Activated CD4-positive, alpha-beta T cell treated with anti-CD3 and anti-CD28 coated beads for 48 hours (primary cell): ENCODE measurements around the gene BIN2.
"Not testable (repeated sequence)": the region's sequence is repeated elsewhere in the genome, so short reads cannot be mapped to it uniquely, and the experiment has no call there.

Experiments used
- DNase-seq: peaks from one replicate; pipeline ENCODE4 v3.0.0-alpha.2; 2020

BIN2 gene

DNA sequence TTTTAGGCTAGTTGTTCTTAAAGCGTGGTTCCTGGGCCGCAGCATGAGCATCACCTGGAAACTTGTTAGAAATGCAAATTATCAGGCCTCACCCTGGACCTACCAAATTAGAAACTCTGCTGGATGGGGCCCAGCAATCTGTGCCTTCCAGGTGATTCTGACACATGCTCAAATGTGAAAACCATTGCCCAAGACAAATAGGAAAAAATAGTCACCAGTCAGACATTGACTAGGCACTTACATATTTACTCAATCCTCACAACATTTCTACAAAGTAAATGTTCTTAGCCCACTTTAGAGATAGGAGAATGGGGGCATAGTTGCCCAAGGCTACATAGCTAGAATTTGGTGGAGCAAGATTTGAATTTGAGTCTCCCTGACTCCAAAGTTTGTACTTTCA, 19.2 kb upstream of the BIN2 start:
- DNase-seq = no peak

DNA sequence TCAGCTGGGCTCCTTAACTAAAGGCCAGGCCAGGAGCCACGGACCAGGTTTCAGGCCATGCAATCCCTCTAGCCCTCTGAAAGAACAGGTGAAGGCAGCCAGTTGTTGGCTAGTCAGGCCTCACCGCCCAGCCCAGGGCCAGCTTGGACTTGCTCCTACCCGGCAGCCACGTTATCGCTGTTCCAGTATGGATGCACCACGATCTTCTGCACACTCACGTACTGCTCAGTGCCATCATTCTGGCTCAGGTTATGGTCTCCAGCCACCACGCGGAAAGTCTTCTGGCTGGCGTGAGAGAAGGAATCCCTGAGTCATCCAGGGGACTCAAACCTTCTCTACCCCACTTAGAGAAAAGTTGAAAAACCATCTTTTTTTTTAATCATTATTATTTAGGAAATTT, 18.4 kb upstream of the BIN2 start:
- DNase-seq = no peak

DNA sequence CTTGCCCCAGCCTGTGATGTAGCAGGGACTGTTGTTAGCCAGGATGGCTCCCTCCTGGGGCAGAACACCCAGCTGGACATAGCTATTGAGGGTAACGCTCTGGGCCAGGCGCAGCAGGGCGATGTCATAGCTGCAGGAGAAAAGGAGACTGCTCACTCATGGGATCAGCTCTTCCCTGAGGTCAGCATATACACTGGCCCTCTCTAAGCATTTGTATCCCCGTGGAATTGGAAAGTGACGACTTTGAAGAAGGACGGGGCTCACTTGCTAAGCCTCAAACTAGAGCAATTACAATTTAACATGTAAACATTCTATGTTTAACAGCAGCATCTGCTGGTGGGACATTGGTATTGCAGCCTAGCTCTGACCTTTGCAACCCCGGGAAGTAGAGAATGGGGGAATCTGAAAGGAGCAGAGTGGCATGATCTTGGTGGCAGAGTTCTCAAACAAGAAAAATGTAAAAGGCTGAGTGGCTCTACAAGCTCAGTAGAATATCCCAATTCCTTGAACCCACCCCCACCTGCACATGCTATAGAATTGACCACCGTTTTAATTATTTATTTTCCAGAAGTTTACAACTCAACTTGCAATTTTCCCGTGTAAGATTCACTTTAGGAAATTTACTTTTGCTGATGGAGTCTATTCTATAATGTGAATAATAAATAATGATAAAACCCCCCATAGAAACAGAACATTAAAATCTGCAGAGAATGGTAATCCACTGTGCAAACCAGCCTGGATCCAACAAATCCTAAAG, 17.5 kb upstream of the BIN2 start:
- peak; percentile 78 for DNase-seq

DNA sequence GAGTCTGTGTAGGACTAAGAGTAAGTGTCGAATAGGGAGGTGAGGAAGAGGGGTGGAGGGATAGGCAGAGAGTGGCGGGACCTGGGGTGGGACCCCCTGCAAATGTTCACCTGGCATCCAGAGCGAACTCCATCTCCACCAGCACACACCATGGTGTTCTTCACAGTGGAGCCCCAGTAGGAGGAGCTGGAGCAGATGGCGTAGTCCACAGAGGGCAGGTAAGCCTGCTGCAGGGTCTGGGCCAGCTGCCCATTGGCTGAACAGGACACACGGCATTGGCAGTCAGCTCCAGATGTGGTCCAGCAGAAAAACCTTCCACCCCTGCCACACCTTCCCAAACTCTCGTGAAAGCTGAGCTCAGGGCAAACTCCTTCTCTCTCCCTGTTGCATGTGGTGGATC, 15.8 kb upstream of the BIN2 start:
- DNase-seq = no peak

DNA sequence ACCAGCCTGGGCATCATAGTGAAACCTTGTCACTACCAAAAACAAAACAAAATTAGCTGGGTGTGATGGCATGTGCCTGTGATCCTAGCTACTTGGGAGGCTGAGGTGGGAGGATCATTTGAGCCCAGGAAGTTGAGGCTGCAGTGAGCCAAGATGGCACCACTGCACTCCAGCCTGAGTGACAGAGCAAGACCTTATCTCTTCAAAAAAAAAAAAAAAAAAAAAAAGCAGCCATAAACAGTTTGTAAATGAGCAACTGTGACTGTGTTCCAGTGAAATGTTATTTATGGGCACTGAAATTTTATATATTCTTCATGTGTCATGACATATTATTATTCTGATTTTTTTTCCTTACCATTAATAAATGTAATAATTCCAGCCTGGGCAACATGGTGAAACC, 13.4 kb upstream of the BIN2 start:
- not testable (repeated sequence) for DNase-seq

DNA sequence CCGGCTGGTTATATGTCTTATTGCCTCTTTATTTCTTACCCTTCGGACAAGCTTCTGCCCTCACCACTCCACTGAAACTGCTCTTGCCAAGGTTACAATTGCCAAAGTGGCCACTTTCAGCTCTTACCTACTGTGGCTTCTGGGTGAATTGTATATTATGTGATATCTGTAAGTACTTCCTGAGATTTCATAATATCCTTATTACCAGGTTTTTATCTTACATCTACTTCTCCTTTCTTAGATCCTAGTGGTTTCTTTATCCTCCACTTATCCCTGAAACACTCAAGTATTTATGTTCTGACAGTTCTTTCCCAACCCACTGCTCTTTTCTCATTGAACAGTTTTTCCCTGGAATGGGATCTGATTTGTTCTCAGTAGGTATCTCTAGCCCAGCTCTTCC, 12.0 kb upstream of the BIN2 start:
- DNase-seq = no peak

DNA sequence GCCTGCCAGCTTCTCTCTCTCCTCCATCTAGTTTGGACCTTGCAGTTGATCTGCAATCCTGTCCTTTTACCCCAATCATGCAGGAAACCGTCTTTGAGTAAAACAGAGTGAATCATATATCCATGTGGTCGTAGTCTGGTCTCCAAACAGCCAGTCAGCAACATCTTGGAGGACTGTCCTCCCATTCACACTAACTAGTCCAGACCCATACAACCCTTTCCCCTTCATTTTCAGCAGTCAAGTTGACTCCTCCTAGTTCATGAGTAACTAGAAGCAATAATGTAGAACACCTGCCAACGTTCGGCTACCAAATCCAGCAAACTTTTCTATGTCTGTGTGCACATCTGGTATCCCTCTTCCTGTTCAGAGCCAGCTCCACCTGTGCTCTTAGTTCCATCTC, 10.8 kb upstream of the BIN2 start:
- DNase-seq = no peak

DNA sequence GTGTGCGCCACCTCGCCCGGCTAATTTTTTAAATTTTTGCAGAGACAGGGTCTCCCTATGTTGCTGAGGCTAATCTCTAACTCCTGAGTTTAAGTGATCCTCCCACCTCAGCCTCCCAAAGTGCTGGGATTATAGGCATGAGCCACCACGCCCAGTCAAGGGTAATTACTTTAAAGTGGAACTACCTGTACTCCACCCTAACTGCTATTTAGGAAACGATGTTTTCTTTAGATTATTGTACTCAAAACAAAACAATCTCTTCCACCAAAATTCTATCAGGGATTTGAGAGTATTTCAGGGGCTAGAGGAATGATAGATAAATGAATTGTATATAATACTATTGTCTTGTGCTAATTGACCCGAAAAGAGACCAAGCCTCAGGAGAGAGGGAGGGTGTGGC, 9.6 kb upstream of the BIN2 start:
- DNase-seq = no peak

DNA sequence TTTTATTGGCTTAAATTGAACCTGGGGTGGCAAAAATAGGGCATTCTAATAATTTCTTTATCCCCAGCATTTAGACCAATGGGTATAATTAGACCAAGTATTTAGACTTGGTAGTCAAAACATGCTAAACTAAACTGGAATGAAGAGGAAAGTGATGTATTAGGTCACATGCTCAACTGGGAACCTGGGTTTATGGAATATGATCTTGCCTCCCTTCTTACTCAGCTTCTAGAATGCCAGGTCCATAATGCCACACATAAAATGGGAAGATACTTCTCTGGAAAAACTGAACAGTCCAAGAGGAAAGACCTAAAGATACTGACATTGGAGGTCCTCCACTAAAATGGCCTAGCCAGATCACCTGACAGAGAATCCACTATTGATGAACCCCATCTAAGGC, 6.2 kb upstream of the BIN2 start:
- no peak for DNase-seq

DNA sequence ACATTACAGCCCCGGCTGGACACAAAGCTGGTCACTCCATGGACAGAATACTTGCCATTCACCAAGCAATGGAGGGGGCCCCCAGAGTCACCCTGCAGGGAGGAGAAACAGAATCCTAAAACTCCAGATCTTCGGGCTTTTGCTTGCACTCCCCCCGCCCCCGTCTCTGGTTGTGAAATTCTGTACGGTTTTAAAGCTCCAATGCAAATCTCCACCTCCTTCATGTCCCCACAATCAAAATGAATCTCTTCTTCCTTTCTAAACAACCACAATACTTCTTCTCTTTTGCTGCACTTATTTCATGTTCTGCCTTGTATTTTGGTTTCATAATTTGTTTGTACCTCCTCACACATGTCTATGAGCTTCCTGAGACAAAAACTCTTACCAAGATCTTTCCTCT, 5.8 kb upstream of the BIN2 start:
- DNase-seq = no peak

DNA sequence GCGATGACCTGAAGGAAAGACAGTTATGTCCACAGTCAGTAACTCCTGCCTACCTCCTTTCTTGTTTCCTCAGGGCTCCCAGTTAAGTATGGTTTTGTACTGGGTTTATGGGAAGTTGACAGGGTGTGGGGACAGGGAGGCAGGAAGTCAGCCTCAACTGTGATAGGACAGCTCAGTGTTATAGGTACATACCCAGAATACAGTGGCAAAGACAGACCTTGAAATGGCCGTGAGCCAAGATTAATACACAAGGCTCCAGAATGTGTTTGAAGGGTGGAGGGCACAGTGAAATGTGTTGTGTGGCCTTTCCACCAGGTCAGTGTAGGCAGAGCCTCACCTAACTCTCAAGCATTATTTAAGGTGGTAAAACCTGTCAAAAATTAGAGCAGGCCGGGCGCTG, 4.6 kb upstream of the BIN2 start:
- no peak for DNase-seq

DNA sequence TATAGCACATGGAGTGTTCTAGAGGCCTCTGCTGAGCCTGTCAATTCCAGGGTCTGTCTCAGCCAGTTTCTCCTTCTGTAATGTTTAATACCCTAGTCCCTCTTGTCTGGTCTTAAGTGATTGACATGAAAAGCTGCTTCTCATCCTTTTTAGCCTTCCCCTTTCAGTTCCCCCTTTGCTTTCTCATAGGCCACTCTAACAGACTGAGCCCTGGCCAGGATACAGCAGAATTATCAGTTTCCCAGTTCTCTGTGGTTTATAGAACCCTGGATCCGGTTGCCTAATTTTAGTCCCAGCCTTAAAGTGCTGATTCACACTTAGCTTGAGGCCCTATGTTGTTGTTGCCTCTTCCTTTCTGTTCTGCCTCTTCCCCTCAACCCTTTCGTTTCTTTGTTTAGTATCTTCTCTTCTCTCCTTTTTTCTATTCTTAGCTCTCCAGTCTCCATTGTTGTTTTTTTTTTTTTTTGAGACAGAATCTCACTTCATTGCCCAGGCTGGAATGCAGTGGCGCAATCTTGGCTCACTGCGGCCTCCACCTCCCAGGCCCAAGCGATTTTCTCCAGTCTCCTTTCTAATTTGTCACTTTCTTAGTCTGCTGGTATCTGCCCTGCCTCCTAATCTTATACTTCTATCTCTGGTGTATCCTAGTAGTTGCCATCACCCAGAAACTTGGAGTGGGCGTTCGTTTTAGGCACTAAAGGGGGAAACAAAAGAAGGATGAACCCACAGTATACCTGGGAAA, 2.9 kb upstream of the BIN2 start:
- no peak for DNase-seq

DNA sequence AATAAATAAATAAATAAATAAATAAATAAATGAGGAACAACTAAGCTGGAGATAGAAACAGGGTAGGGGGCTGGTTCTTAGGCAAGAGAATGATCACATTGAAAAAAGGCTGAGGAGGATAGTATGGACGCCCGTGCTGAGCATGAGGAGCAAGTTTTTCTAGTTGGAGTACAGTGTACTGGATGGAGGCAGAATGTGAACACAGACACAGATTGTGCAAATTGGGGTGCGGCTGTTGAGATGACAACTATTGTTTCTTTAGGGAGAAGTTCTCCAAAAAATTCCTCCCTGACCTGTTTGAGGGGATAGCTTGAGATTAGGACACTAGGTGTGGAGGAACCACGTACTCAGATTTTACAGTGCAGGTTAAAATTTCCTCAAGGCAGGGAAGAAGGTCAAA, 979 bp upstream of the BIN2 start:
- no peak for DNase-seq

DNA sequence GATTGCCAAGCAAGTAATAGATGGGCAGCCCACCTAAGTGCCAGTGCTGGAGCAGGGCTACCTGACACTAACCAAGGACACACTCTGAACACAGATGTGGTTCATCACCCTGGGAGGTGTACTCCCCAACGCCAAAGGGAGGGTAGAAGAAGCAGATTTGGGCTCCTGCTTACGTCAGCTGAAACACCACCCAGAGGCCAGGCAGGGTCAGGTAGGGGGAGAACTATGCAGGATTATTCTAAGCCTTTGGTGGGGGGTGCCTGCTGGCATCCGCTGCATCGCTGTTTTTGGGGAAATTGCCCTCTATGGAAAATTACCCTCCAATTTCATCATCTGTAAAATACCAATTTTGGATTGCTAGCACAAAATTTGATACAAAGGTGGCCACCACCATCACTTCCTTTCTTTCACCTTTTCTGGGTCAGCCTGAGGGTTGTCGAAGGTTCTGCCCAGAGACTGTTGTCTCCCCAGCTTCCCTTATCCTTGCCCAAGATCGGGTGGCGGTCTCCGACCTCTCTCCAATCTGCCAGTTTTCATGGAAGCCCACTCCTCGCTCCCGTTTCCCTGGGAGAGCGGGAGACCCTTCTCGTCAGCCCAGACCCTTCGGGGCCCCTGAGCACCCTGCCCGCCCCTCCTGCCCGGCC, 535 bp downstream of the BIN2 start:
- peak; percentile 63 for DNase-seq

DNA sequence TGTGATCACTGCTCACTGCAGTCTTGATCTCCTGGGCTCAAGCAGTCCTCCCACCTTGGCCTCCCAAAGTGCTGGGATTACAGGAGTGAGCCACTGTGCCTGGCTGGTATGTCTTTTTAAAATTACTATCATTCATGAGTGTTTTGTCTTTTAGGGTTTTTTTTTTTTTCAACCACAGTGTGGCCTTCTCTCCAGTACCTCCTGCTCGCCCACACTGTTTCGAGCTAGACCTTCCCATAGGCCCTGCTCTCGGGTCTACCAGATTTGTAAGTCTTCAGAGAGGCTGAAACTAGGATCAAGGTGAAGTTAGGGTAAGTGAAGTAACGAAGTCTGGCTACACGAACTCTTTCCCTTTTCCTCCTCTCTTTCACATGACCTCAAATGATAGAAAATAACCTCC, 1.5 kb downstream of the BIN2 start:
- peak; percentile 69 for DNase-seq

DNA sequence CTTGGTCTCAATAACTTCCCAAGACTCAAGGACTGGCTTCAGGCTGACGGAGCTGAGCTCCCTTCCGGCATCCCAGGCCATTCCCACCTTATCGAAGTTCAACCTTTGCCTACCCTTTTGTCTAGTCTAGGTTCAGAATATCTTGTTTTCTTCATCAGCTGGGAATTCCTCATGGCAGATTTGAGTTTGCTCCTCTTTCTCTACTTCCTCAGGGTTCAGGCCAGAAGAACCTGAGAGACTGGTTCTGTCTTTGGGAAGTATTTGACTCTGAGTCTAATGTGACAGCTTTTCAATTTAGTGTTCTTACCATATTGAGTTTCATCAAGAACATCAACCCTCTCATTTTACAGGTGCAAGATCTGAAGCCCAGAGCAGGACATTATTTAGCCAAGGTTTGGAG, 2.1 kb downstream of the BIN2 start:
- no peak for DNase-seq

DNA sequence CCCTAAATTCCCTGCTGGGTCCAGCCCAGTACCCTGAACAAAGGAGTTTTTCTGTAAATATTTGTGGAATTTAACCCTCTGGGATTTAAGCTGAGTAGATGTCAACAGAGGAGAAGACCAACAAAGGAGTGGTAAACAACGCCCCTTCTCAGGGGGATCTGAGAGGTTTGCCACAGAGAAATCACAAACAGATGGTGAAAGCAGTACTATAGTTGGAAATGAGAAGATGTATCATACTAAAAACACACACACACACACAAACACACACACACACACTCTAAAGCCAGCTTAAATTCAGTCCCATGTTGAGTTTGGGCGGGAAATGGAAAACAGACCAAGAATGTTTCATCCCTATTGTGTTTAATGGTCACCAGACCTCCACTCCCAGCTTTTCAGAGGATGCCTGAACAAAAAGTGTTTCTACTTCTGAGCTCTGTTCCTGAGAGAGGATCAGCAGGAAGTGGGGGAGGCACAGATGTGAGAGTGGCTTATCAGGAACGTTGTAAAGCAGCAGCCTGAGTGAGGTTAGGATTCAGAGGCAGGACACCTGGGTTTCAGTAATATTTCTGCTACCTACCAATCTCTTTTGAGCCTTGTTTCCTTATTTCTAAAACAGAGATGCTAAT, 3.2 kb downstream of the BIN2 start:
- no peak for DNase-seq

DNA sequence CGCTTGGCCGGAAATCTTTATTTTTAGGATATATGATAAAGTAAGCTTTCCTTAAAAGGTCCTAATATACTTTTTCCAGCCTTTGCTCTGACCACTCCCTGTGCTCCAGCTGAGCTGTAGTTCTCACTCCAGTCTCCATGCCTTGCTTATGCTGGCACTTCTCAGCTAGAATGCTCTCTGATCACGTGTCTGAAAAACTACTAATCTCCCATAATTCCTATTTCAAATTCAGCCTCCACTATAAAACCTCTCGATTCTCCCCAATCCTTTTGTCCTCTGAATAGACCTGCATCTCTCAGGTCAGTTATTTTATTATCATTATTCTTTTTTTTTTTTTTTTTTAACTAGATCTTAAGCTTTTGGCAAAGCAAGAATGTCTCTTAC, 3.7 kb downstream of the BIN2 start:
- no peak for DNase-seq

DNA sequence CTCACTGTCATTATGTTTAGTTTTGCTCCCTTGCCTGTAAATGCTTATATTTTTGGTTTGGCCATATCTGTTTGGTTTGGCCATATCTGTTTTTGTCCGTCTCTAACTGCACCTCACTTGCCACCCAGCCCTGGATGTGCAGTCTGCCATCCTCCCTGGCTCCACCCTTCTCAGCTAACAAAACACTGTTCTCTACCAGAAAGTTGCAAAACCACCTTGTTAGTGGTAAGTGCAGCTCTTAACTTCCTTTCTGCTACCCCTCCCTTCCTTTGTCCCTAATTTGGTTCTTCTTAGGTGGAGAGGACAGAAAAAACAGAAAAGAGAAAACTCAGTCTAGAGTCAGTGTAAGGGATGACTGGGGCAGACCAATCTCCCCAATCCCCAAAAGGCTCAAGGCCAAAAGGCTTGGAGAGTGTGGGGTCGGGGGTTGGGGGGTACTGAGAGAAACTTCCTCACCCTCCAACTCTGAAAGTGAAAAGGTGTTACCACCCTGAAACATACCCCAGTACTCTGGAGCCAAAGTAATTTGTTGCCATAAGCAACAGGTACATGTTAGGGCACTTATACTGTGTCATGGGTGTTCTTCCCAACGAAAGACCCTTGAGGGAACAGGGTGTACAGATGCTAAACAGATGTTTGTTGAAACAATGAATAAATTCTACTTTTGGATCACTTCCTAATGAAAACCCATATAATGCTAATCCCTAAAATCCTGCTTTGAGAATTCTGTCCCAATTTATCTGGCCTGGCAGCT, 5.0 kb downstream of the BIN2 start:
- no peak for DNase-seq

DNA sequence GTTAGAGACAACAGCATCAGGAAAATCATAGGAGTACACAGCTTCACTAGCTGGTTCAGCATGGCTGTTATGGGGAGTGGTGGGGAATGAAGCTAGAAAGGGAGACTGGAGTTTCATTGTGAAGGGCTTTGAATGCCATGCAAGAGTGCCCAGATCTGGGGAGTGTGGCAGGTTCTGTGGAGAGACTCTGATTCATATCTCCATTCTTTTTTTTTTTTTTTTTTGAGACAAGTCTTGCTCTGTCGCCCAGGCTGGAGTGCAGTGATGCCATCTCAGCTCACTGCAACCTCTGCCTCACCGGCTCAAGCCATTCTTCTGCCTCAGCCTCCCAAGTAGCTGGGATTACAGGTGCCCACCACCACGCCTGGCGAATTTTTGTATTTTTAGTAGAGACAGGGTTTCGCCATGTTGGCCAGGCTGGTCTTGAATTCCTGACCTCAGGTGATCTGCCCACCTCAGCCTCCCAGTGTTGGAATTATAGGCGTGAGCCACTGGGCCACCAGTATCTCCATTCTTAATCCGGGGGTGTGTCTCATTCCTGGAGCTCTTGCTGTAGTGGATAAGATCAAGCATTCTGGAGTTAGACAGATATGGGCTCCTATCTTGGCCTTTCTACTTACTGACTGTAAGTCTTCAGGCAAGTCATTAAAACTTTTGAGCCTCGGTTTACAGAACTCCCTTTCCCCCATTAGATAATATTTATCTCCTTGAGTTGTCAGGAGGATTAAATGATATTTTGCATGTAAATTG, 5.7 kb downstream of the BIN2 start:
- DNase-seq = not testable (repeated sequence)

DNA sequence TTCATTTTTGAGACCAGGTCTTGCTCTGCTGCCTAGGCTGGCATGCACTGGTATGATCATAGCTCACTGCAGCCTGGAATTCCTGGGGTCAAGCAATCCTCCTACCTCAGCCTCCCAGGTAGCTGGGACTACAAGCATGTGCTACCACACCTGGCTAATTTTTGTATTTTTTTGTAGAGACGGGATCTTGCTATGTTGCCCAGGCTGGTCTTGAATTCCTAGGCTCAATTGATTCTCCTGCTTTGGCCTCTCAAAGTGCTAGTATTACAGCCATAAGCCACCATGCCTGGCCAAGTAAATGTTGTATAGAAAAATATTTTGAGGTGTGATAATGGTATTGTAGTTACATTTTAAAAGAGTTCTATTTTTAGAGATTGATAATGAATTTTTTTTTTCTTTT, 12.6 kb downstream of the BIN2 start:
- no peak for DNase-seq
